WTC11 (cell line): ENCODE measurements around the gene GPR160. TPM values are rescaled to one million over a fixed set of nuclear protein-coding genes. Genes with fewer than 3 reads are reported as not detected.

Experiments used
- ATAC-seq: fragments of 200-7000 bp; cut with Tn5 transposase; 2 replicates; pipeline ENCODE4 v1.10.0; 2021; ENCODE audit warnings: mild to moderate bottlenecking, moderate library complexity
- CTCF ChIA-PET: fragments of 300-600 bp; sonication (Branson Sonifier 250); formaldehyde crosslinking; loops from one replicate; lab custom pipeline; 2021; ENCODE audit warnings: antibody characterized with exemption; lab: Charles Lee
- POLR2A ChIA-PET: fragments of 350-600 bp; sonication (Branson Sonifier 250); formaldehyde crosslinking; loops from one replicate; lab custom pipeline; 2021; ENCODE audit warnings: antibody characterized with exemption; lab: Charles Lee
- DNase-seq: peaks from one replicate; pipeline ENCODE4 v3.0.0; 2021; ENCODE audit warnings: low spot score
- H3K27ac Mint-ChIP-seq: 2 replicates; pipeline ENCODE4 v1.8.0; 2021; ENCODE audit warnings: mixed read lengths
- H3K27me3 Mint-ChIP-seq: 2 replicates; pipeline ENCODE4 v1.8.0; 2021; ENCODE audit warnings: low read depth, mild to moderate bottlenecking, moderate library complexity, mixed read lengths
- H3K36me3 Mint-ChIP-seq: 2 replicates; pipeline ENCODE4 v1.8.0; 2021; ENCODE audit warnings: mixed read lengths
- H3K4me1 Mint-ChIP-seq: 2 replicates; pipeline ENCODE4 v1.8.0; 2022; ENCODE audit warnings: mixed read lengths
- H3K4me3 Mint-ChIP-seq: 2 replicates; pipeline ENCODE4 v1.8.0; 2021; ENCODE audit warnings: mild to moderate bottlenecking, moderate library complexity, mixed read lengths
- H3K9me3 Mint-ChIP-seq: 2 replicates; pipeline ENCODE4 v1.8.0; 2021; ENCODE audit warnings: mixed read lengths
- ATF6 ChIP-seq: sonication (generic); formaldehyde crosslinking; IDR thresholded peaks from 2 replicates; pipeline ENCODE4 v1.8.1; 2023; ENCODE audit warnings: mild to moderate bottlenecking, missing genetic modification reagents
- CDX4 ChIP-seq: fragments of 250-450 bp; sonication (Bioruptor Pico); IDR thresholded peaks from 2 replicates; pipeline ENCODE4 v1.9.0; 2021; ENCODE audit warnings: moderate library complexity, mild to moderate bottlenecking, inconsistent platforms, borderline replicate concordance
- CREM ChIP-seq: sonication (generic); formaldehyde crosslinking; IDR thresholded peaks from 2 replicates; pipeline ENCODE4 v1.8.1; 2022; ENCODE audit warnings: mild to moderate bottlenecking, missing genetic modification reagents, moderate library complexity
- E2F1 ChIP-seq: sonication (generic); formaldehyde crosslinking; IDR thresholded peaks from 2 replicates; pipeline ENCODE4 v1.8.0; 2022; ENCODE audit warnings: mild to moderate bottlenecking, missing genetic modification reagents
- EMX1 ChIP-seq: fragments of 250-450 bp; sonication (Bioruptor Pico); IDR thresholded peaks from 2 replicates; pipeline ENCODE4 v1.8.0; 2021; ENCODE audit warnings: mild to moderate bottlenecking
- ERG ChIP-seq: fragments of 250-450 bp; sonication (Bioruptor Pico); IDR thresholded peaks from 2 replicates; pipeline ENCODE4 v1.8.0; 2021; ENCODE audit warnings: mild to moderate bottlenecking
- GTF2I ChIP-seq: fragments of 250-450 bp; sonication (Bioruptor Pico); conservative IDR thresholded peaks from 2 replicates; pipeline ENCODE4 v1.4.0; 2021; ENCODE audit warnings: mild to moderate bottlenecking
- IRF1 ChIP-seq: sonication (generic); formaldehyde crosslinking; IDR thresholded peaks from 2 replicates; pipeline ENCODE4 v1.8.0; 2023; ENCODE audit warnings: missing genetic modification reagents
- JUN ChIP-seq: sonication (generic); formaldehyde crosslinking; IDR thresholded peaks from 2 replicates; pipeline ENCODE4 v1.8.0; 2023; ENCODE audit warnings: mild to moderate bottlenecking, missing genetic modification reagents
- PRRX2 ChIP-seq: fragments of 250-450 bp; sonication (Bioruptor Pico); IDR thresholded peaks from 2 replicates; pipeline ENCODE4 v1.8.0; 2021; ENCODE audit warnings: mild to moderate bottlenecking
- SMAD3 ChIP-seq: sonication (generic); formaldehyde crosslinking; IDR thresholded peaks from 2 replicates; pipeline ENCODE4 v1.8.0; 2022; ENCODE audit warnings: missing genetic modification reagents, mild to moderate bottlenecking, borderline replicate concordance
- ZBTB43 ChIP-seq: sonication (generic); formaldehyde crosslinking; IDR thresholded peaks from 2 replicates; pipeline ENCODE4 v1.8.1; 2023; ENCODE audit warnings: mild to moderate bottlenecking, missing genetic modification reagents
- ZNF121 ChIP-seq: sonication (generic); formaldehyde crosslinking; IDR thresholded peaks from 2 replicates; pipeline ENCODE4 v1.8.0; 2023; ENCODE audit warnings: missing genetic modification reagents
- ZNF416 ChIP-seq: fragments of 250-450 bp; sonication (Bioruptor Pico); IDR thresholded peaks from 2 replicates; pipeline ENCODE4 v1.9.0; 2021; ENCODE audit warnings: mild to moderate bottlenecking, inconsistent platforms
- ZNF425 ChIP-seq: fragments of 250-450 bp; sonication (Bioruptor Pico); conservative IDR thresholded peaks from 2 replicates; pipeline ENCODE4 v1.9.0; 2021; ENCODE audit warnings: mild to moderate bottlenecking
- ZNF532 ChIP-seq: fragments of 250-450 bp; sonication (Bioruptor Pico); IDR thresholded peaks from 2 replicates; pipeline ENCODE4 v1.9.0; 2021; ENCODE audit warnings: mild to moderate bottlenecking, borderline replicate concordance
- total RNA-seq: library from RNA; stranded (reverse); gene quantifications from 3 replicates; pipeline ENCODE4 v1.2.3, GENCODE V29; 2021

The GPR160 gene
- total RNA-seq, 1 experiment from 2014 or later, result 28.9 TPM

- TF ChIP-seq ZNF425 (CRISPR knock-in tag), result no peak
- TF ChIP-seq GTF2I (CRISPR knock-in tag), result no peak
- no peak for TF ChIP-seq CREM (CRISPR knock-in tag)
- no peak for TF ChIP-seq IRF1 (CRISPR knock-in tag)
Observed at GRCh38 chr3:170083343-170083742, 45.5 kb downstream of the GPR160 start (continued).

GRCh38 chr3:170085396-170085795 is 47.6 kb downstream of the GPR160 start:
- POLR2A ChIA-PET, result no interaction called here
- CTCF ChIA-PET, result no interaction called here

GRCh38 chr3:170089862-170090600 is 52.2 kb downstream of the GPR160 start:
- DNase-seq, result no peak
- Mint-ChIP-seq H3K4me1 (no peaks in the 10 kb centered on the region), H3K4me3 (no peak overlapping the region), H3K27ac (no peak overlapping the region), H3K9me3 (no peaks in the 10 kb centered on the region), H3K36me3 (peaks cover 13% of the 10 kb centered on the region), H3K27me3 (no peaks in the 10 kb centered on the region)
- no peak for ATAC-seq
- POLR2A ChIA-PET, result interaction anchor here (0.6 kb wide), 1 partner anchor 495 kb away, joined by 5 read pairs; no protein-coding TSS in a partner anchor
- CTCF ChIA-PET, result interaction anchor here (3.6 kb wide), 1 partner anchor 11 kb away, joined by 14 read pairs; no protein-coding TSS in a partner anchor
- TF ChIP-seq ZNF416 (CRISPR knock-in tag) (no peak), CDX4 (no peak), JUN (no peak), EMX1 (no peak), ZNF532 (CRISPR knock-in tag) (no peak), E2F1 (CRISPR knock-in tag) (no peak), PRRX2 (CRISPR knock-in tag) (no peak), ZBTB43 (CRISPR knock-in tag) (no peak), SMAD3 (CRISPR knock-in tag) (no peak), ERG (CRISPR knock-in tag) (no peak)

More at GRCh38 chr3:170085396-170085795, 47.6 kb downstream of the GPR160 start:
- peaks cover 19% of the 10 kb centered on the region for H3K36me3 Mint-ChIP-seq
- no peak overlapping the region for H3K27ac Mint-ChIP-seq
- DNase-seq (no peak), ATAC-seq (no peak)
- no peaks in the 10 kb centered on the region for H3K27me3 Mint-ChIP-seq
- H3K4me3 Mint-ChIP-seq, result no peak overlapping the region
- H3K4me1 Mint-ChIP-seq, result no peaks in the 10 kb centered on the region
- TF ChIP-seq ATF6 (CRISPR knock-in tag) (no peak), ZNF121 (CRISPR knock-in tag) (peak; percentile 59; the same call in 1 of the 2 replicates)
- H3K9me3 Mint-ChIP-seq, result no peaks in the 10 kb centered on the region
